ENCODE data around the gene ADAMTSL5.
A peak's percentile ranks its signal among the peaks of the same experiment; 100 is the strongest.
"Not testable (repeated sequence)": the region's sequence is repeated elsewhere in the genome, so short reads cannot be mapped to it uniquely, and the experiment has no call there.

The ADAMTSL5 gene, protein sequence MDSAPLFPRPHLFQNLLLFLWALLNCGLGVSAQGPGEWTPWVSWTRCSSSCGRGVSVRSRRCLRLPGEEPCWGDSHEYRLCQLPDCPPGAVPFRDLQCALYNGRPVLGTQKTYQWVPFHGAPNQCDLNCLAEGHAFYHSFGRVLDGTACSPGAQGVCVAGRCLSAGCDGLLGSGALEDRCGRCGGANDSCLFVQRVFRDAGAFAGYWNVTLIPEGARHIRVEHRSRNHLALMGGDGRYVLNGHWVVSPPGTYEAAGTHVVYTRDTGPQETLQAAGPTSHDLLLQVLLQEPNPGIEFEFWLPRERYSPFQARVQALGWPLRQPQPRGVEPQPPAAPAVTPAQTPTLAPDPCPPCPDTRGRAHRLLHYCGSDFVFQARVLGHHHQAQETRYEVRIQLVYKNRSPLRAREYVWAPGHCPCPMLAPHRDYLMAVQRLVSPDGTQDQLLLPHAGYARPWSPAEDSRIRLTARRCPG

DNA sequence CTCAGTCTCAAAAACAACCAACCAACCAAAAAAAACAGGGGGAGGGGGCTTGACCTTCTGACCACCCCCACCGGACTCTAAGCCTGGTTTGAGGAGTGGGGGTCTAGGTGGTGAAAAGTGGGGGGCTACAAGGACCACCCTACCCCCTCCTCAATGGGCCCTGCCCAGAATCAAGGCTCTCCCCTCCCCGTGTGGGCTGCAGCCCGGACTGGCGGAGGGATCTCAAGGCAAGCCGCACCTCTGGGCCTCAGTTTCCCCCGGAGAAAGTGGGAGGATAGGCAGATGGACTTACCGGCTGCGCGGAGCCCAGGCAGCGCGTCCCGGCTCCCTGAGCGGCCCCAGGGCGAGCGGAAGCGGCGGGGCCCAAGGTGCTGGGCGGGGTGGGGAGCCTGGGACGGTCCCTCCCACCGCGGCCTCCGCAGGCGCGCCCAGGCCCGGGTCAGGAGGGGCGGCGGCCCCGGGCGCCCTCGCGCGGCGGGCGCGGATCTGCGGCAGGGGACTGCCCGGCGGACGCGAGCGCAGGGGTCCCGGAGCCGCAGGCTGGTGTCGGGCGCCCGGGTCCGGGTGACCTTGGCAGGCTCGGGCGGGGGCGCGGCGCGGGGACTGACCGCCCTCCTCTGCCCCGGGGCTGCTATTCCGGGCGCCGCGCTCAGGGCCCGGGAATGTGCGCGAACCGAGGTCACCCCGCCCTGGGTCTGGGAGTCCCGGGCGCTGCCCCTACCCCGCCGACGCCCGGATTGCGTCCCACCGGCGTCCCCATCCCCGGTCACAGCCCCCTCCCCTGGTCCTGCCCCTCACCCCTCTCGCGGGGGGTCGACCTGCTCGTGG, at the start of gene ADAMTSL5:
Gene ADAMTSL5, minus strand, starts transcription at position 349 of the 828 bp plus-strand sequence. CDS start 2,076 bp downstream, outside the sequence.
- peak; percentile 79 for DNase-seq (ENCODE audit: low spot score)

DNA sequence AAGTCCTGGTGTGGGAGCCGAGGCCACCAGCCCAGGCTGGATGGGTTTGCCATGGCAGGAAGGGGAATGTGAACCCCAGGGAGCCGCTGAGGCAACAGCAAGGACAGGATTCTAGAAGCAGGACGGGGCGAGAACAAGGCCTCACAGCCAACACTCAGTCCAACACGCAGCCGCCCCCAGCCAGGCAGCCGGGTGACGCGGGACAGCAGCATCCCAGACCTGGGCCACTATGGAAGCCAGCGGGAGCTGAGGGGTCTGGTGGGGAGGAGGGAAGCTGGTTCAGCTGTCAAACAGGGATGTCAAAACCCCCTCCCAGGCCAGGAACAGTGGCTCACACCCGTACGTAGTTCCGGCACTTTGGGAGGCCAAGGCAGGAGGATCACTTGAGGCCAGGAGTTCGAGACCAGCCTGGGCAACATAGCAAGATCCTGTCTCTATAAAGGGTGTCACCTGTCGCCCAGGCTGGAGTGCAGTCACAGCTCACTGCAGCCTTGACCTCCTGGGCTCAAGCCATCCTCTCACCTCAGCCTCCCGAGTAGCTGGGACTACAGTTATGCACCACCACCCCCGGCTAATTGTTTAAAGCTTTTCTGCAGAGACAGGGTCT, 48.5 kb upstream of the ADAMTSL5 start:
- DNase-seq (ENCODE audit: low spot score) = no peak

DNA sequence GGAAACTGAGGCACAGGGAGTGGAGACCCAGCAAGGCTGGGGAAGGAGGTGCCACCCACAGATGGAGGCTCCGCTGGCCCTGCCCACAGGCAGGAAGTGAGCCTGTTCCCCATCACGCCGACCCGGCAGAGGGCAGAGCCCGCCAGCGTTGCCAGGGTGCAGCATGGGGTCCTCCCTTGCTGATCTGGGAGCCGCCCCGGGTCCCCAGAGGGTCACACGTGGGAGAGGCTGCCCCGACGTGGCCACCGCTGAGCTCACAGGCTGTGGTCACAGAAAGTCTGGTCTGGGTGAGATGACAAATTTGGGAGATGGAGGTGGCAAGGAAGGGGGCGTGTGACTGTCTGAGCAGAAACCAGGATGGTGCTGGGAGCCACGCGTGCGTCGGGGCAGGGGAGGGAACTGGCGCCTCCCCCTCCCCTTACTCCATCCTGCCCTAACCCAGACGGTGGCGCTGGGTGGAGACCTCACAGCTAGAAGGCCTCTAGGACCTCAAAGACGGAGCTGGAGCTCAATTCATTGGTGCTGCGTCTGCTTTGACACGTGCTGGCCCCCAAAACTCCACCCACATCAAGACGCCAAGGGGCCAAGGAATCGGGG, 47.6 kb upstream of the ADAMTSL5 start:
- no peak for DNase-seq (ENCODE audit: low spot score)

DNA sequence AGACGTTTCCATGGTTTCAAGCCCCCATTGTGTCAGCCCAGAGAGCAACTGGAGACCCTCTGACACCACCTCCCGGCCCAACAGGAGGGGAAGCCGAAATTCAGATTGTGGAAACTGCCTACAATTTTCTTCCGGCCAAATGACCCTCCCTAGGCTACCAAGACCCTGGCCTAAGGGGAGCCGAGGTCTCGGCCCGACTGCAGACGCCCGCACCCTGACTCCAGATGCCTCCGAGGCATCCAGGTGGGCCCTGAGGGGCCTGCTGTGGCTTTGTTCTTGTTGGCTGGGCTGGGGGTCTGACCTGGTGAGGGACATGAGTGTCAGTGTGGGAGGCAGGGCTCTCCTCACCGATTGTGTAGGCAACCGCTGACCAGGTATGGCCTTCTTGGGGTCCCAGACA, 45.7 kb upstream of the ADAMTSL5 start:
- DNase-seq (ENCODE audit: low spot score) = no peak

DNA sequence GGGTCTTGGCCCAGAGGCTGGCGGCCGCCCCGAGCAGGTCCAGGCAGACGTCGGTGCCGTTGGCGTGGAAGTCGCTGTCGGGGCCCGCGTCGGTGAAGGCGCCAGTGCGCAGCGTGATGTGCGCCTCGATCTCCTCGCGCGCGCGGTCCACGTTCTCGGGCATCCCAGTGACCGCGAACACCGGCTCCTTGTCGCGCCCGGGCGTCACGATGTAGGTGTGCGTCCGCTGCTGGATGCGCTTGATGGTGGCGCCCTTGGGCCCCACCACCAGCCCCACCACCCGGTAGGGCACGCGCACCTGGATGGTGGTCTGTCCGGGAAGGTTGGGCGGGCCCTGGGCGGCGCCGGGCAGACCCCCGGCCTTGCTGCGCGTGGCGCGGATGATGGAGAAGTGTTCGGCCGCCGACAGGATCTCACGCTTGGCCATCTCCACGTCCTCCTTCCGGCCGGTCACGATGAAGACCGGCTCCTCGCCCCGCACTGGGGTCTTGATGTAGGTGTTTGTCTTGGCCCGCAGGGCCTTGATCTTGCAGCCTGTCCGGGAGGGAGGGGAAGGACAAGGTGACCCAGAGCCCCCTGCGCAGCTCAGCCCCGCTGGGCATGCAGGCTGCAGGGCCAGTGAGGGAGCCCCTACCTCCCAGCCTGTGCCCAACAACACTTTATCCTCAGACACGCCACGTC, 43.7 kb upstream of the ADAMTSL5 start:
- no peak for DNase-seq (ENCODE audit: low spot score)

DNA sequence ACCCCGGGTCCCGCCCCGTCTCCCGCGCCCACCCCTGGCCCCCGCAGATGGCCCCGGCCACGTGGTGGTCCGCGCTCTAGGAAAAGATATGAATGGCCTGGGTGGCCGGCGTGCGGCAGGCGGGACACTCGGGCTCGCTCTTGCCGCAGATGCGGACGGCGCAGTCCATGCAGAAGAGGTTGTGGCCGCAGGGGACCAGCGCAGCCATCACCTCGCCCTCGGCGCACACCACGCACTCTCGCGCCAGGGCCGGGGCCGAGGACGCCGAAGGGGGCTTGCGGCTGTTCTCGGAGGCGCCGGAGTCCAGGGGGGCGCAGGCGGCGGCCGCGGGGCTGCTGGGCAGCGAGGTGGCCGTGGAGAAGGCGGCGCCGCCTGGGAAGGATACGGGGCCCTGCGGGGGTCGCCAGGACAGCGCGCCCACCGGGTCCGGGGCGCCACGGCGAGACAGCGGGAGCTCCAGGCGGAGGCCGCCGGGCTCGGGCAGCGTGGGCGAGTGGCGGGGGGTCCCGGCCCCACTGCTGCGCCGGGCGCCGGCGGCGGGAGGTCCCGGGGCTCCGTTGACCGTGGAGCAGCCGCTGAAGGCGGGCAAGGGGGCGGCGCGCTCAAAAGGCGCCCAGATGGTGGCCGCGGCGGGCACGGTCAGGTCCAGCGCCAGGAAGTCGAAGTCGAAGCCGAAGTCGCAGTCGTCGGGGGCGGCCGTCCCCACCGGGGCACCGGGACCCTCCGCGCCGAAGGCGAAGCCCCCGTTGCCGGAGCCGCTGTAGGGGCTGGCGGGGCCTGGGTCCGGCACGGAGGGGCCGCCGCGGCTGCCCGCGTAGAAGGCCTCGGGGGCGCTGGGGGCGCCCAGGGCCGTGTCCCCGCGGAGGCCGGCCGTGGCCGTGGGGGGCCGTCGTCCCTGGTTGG, 42.9 kb upstream of the ADAMTSL5 start:
- DNase-seq (ENCODE audit: low spot score) = no peak

DNA sequence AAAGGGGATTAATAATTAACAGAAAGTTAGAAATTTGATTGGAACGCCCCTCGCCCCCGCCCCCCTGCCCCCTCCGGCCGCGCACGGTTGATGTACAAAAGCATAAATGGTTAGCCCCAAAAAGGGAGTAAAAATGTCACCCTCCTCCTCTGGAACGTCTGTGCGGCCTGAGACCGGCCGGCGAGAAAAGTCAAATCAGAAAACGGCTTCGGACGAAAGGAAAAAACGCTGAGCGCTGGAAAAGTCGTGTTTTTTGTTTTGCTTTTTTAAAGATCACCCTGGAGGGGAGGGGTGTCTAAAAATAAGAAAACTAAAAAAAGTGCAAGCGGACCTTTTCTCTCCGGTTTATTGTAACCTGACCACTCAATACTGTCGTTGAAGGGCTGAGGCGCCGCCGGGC, 42.1 kb upstream of the ADAMTSL5 start:
- DNase-seq (ENCODE audit: low spot score) = no peak

DNA sequence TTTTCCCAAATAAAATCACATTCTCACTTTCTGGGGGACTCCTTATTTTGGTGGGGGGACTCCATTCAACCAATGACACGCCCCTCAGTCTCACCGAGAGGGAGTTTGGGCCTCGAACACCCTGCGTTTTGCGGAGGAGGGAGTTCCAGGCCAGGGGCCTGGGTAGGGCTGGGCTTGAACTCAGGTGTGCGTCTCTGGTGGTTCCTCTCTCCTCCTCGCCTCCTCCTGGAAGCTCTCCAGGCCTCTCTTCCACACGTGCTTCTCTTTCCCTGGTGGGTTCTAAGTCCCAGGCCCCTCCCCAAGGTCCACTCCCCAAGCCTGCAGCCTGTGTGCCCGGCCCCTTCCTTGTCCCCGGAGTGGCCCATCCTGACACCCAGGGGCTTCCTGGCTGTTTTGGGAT, 40.6 kb upstream of the ADAMTSL5 start:
- DNase-seq (ENCODE audit: low spot score) = no peak

DNA sequence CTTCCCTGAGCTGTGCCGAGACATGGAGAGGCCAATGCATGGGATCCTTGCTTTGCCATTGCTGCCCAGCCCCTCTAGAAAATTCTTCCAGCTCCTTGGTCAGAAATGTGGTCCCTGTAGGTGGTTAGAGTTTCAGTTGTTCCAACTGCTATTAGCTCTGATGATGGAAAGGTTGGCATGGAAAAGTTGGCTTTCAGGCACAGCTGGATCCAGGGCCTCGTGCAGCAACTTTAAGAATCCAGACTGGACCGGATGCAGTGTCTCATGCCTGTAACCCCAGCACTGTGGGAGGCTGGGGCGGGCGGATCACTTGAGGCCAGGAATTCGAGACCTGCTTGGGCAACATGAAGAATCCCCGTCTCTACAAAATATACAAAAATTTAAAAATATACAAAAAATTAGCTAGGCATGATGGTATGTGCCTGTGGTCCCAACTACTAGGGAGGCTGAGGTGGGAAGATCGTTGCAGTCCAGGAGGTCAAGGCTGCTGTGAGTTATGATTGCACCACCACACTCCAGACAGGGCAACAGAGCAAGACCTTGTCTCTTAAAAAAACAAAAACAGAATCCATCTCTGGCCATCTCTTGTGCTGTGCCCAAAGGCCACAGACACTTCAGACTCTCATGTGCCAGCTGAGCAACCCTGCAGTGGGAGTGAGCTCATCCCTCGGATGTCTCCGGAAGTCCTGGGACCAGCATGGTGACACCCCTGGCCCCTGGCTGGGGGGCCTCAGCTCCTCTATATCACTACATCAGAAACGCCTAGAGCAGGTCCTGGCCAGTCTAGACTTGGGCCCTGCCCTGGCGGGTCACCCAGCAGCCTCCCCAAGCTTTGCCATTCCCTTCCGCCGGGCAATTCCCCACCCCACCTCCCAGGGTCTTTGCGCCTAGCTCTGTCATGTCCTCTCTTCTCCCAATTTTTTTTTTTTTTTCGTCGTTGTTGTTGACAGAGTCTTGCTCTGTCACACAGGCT, 38.5 kb upstream of the ADAMTSL5 start:
- peak; percentile 4 for DNase-seq (ENCODE audit: low spot score)

DNA sequence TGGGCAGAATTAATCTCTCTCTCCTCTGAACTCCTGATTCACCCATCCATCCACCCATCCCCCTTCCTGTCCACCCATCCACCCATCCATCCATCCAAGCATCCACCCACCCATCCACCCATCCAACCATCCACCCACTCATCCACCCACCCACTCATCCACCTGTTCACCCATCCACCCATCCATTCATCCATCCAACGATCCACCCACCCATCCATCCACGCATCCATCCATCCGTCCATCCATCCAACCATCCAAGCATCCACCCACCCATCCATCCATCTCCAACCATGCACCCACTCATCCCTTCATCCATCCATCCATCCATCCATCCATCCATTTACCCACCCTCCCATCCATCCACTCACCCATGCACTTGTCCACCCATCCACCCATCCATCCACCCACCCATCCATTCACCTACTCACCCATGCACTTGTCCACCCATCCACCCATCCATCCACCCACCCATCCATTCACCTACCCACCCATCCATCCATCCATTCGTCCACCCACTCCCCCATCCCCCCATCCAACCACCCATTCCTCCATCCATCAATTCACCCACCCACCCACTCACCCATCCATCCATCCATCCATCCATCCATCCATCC, 36.6 kb upstream of the ADAMTSL5 start:
- no peak for DNase-seq (ENCODE audit: low spot score)

DNA sequence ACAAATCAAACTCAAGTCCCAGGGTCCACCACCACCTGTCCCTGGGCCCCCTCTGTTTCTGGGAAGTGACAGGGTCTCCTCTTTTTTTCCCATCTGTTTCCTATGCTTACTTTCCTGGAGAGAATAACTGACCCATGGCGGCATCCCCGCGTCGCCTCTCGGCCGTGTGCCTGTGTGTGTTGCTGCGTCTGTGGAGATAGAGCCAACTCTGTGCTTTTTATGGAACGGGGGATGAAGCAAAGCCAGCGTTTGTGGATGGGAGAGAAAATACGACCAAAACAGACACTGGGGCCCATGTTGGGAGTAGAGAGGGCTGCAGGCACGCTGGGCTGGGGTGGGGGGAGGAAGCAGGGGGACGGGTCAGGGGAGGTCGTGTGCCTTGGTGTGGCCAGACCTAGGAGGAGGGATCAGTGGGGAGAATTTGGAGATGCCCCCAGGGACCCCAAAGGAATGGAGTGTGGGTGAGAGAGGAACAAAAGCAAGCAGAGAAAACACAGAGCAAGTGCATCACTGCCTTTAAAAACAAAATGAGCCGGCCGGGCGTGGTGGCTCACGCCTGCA, 27.6 kb upstream of the ADAMTSL5 start:
- DNase-seq (ENCODE audit: low spot score) = no peak

DNA sequence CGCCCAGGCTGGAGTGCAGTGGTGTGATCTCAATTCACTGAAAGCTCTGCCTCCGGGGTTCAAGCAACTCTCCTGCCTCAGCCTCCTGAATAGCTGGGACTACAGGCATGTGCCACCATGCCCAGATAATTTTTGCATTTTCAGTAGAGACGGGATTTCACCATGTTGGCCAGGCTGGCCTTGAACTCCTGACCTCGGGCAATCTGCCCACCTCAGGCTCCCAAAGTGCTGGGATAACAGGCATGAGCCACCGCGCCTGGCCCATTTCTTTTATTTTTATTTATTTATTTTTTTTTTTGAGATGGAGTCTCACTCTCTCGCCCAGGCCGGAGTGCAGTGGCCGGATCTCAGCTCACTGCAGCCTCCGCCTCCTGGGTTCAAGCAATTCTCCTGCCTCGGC, 26.9 kb upstream of the ADAMTSL5 start:
- DNase-seq (ENCODE audit: low spot score) = not testable (repeated sequence)

DNA sequence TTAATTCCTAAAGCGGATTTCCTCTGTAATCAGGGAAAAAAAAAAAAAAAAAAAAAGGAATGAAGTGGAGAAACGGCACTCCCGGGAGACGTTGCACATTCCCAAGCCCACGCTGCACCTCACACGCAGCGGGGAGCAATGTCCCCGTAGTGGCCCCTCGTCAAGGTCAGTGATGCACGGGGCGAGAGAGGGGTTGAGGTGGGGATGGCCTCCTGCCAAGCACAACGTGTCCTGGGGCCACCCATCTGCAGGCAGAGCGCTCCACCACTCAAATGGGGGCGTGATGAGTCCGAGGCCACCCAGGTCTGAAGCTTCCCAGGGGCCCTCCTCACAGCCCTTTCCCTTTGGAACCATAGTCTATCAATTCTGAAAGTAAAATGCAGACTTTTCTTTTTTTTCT, 26.2 kb upstream of the ADAMTSL5 start:
- DNase-seq (ENCODE audit: low spot score) = no peak

DNA sequence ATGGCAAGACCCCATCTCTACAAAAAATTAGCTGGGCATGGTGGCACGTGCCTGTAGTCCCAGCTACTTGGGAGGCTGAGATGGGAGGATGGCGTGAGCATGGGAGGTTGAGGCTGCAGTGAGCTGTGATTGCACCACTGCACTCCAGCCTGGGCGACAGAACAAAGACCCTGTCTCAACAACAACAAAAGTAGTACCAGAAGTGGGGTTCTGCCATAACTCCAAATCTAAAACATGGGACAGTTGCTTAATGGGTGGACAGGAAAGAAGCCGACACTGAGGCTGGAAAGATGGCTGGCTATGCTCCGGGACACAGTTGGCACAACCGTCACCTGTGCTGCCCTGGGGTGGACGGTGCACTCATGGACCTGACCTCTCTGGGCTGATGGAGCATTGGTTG, 22.9 kb upstream of the ADAMTSL5 start:
- not testable (repeated sequence) for DNase-seq (ENCODE audit: low spot score)

DNA sequence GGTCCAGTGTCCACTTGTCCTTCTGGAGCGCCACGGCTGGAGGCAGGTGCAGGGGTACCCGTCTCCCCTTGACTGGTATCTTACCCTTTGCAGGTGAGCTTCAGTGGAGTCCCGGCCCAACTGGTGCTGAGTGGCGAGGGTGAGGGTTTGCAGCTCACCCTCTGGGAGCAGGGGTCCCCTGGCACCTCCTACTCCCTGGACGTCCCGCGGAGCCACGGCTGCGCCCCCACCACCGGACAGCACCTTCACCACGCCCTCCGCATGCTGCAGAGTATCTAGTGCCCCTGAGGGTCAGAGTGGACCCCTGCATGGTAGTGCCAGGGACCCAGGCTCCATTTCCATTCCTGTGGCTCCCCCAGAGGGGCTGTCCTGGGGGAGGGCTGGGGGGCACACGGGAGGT, 22.2 kb upstream of the ADAMTSL5 start:
- DNase-seq (ENCODE audit: low spot score) = peak; percentile 5

DNA sequence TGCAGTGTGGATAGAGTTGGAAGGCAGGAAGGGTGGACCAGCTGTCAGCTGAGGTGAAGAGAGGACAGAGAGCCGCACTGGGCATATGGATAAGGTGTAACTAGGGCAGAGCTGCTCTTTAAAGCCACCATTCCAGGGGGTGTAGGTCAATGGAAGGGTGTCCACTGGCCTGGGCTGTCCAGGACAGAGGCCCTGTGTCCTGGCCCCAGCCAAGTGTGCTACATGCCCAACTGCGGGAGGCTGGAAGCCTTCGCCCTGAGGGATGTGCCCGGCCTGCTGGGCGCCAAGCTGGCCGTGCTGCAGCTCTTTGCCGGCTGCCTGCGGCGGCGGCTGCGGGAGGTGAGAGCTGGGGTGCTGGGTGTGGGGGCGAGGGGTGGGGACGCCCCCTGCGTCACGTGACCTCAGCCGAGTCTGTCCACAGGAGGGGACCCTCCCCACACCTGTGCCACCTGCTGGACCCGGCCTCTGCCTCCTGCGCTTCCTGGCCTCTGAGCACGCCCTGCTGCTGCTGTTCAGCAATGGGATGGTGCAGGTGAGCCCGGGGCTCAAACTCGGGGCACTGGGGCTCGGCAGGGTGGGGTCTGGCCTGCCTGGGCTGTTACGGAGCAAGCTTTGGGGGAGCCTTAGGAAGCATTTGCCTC, 20.8 kb upstream of the ADAMTSL5 start:
- DNase-seq (ENCODE audit: low spot score) = no peak

DNA sequence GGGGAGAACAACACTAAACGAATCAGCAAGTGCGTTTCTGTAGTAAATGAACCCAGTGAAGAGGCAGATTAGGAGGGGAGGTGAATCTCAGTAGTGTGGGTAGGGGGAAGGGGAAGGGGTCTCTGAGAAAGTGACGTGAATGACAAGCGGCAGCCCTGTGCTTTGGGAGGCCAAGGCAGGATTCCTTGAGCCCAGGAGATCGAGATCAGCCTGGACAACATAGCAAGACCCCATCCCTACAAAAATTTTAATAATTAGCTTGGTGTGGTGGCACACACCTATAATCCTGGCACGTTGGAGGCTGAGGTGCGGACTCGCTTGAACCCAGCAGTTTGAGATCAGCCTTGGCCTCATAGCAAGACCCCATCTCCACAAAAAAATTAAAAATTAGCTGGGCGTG, 19.2 kb upstream of the ADAMTSL5 start:
- DNase-seq (ENCODE audit: low spot score) = no peak

DNA sequence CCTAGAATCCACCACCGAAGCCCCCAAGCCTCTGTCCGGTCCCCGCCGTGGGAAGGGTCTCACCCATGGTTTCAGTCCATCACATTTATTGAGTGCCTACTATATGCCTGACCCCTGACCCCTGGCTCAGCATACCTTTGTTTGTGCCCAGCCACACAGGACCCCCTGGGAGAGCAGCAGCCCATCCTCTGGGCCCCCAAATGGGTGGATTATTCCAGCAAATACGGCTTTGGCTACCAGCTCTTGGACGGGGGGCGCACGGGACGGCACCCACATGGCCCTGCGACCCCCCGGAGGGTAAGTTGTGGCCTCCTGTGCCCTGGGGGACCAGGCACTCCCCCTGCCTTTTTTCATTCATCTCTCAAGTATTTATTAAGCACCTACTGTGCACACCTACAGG, 18.8 kb upstream of the ADAMTSL5 start:
- peak; percentile 5 for DNase-seq (ENCODE audit: low spot score)

All from iPS-NIHi11 (cell line).